Fibroblast of lung (primary cell): Measurements from ENCODE around the gene ZNF808. TPM values are rescaled to one million over a fixed set of nuclear protein-coding genes. Genes with fewer than 3 reads are reported as not detected.
A peak's percentile ranks its signal among the peaks of the same experiment; 100 is the strongest.
"Not testable (repeated sequence)": the region's sequence is repeated elsewhere in the genome, so short reads cannot be mapped to it uniquely, and the experiment has no call there.

Source experiments
- DNase-seq, 2 donors: peaks; one replicate each; pipeline versions ENCODE4 v3.0.0 to v3.0.0-alpha.2; 2010; ENCODE audit warnings: low read depth in 2 of 2
- H2AFZ ChIP-seq: 2 replicates; pipeline ENCODE4 v1.5.1; 2012; ENCODE audit warnings: low read length, control low read depth, inconsistent platforms
- H3K27ac ChIP-seq: 2 replicates; pipeline ENCODE4 v1.5.1; 2011; ENCODE audit warnings: low read length, control low read depth; ENCODE audit not compliant: insufficient read depth
- H3K27me3 ChIP-seq: 2 replicates; pipeline ENCODE4 v1.5.1; 2011; ENCODE audit warnings: mild to moderate bottlenecking, low read length; ENCODE audit not compliant: control insufficient read depth, insufficient read depth
- H3K36me3 ChIP-seq: 2 replicates; pipeline ENCODE4 v1.5.1; 2011; ENCODE audit warnings: low read length; ENCODE audit not compliant: control insufficient read depth, insufficient read depth
- H3K4me1 ChIP-seq: 2 replicates; pipeline ENCODE4 v1.5.1; 2011; ENCODE audit warnings: low read length; ENCODE audit not compliant: control insufficient read depth, insufficient read depth; ENCODE audit errors: extremely low read depth
- H3K4me2 ChIP-seq: 2 replicates; pipeline ENCODE4 v1.5.1; 2011; ENCODE audit warnings: low read length, control low read depth; ENCODE audit not compliant: insufficient read depth; ENCODE audit errors: extremely low read depth
- H3K4me3 ChIP-seq, 4 experiments: fragments of 200-600 bp in 1 of 4; sonication (generic) in 1 of 4; replicated peaks in 1 of 4; 2 replicates each; pipeline ENCODE4 v1.5.1; 2011 to 2016; ENCODE audit warnings: low read length in 4 of 4, low read depth in 3 of 4, mild to moderate bottlenecking in 3 of 4, control low read depth in 2 of 4, inconsistent platforms in 1 of 4, mixed read lengths in 1 of 4; ENCODE audit not compliant: insufficient read depth in 1 of 4; ENCODE audit errors: control extremely low read depth in 1 of 4
- H3K79me2 ChIP-seq: 2 replicates; pipeline ENCODE4 v1.5.1; 2012; ENCODE audit warnings: mild to moderate bottlenecking, low read length, inconsistent platforms; ENCODE audit not compliant: control insufficient read depth, insufficient read depth
- H3K9ac ChIP-seq: 2 replicates; pipeline ENCODE4 v1.5.1; 2011; ENCODE audit warnings: mild to moderate bottlenecking, low read length, control low read depth; ENCODE audit not compliant: insufficient read depth
- H3K9me3 ChIP-seq: 2 replicates; pipeline ENCODE4 v1.5.1; 2012; ENCODE audit warnings: low read depth, low read length; ENCODE audit not compliant: control insufficient read depth, insufficient read depth
- H4K20me1 ChIP-seq: 2 replicates; pipeline ENCODE4 v1.5.1; 2011; ENCODE audit warnings: low read length; ENCODE audit not compliant: control insufficient read depth, insufficient read depth; ENCODE audit errors: extremely low read depth
- EZH2 ChIP-seq: IDR thresholded peaks from 2 replicates; pipeline ENCODE4 v1.5.1; 2012; ENCODE audit warnings: low read length, control low read depth, mild to moderate bottlenecking; ENCODE audit errors: missing control alignments
- polyA plus RNA-seq, 2 donors: library from polyadenylated mRNA; depleted of rRNA in 1 of 2; stranded (reverse) in 1 of 2; unstranded in 1 of 2; fragments of >200 nt; gene quantifications; 2 replicates each; pipeline ENCODE4 v1.2.1, GENCODE V29; 2011 to 2012; ENCODE audit warnings: missing spikeins in 1 of 2
- total RNA-seq: library from RNA; depleted of rRNA; stranded (reverse); fragments of >200 nt; gene quantifications from 2 replicates; pipeline ENCODE4 v1.2.1, GENCODE V29; 2014
- TF ChIP-seq, protein P1 (sequence below), 2 donors: IDR thresholded peaks in 1 of 2; conservative IDR thresholded peaks in 1 of 2; 1 replicate in 1 of 2; 2 replicates in 1 of 2; pipeline ENCODE4 v1.5.1; 2011 to 2012; ENCODE audit warnings: low read length in 2 of 2, control low read depth in 1 of 2, inconsistent platforms in 1 of 2, low read depth in 1 of 2, mild to moderate bottlenecking in 1 of 2

ZNF808 gene
- total and polyA plus RNA-seq, 2 donors (not counting 1 experiment from before 2014, with no cell fraction given): 6.0 to 23.1 TPM

DNA sequence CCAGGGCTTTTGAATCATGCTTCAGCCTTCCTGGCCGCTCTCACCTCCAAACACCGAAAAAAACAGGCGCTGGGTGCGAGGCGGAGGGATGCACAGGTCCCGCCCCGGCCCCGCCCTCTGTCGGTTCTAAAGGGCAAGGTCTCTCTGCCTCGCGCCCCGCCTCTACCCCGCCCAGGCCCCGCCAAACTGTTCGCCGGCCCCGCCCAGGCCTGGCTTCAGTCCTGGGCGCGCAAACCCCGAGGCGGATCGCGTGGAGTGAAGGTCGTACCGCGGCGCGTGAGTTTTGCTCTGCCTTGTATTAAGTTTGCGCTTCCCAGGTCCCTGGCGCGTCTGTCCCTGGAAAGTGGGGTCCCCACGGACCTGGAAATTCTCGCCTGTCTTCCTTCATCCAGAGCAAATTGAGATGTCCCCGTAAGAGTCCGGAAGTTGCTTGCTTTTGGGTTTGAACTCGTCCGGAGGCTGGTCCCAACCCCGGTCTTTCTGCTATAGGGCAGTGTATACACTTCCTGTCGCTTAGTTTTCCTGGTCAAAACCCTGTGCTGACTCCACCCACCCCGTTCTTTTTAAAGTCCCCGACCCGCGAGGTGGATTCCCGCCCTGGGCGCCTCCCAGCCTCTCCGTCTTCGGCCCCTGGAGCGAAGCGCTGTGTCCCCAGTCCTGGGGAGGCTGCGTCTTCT lies 8.4 kb downstream of the ZNF808 start:
- peak overlapping the region; percentile 86 for H2AFZ ChIP-seq
- H3K36me3 ChIP-seq: peaks cover 1% of the 10 kb centered on the region
- peak overlapping the region; percentile 58 for H3K9ac ChIP-seq
- H3K4me2 ChIP-seq: peak overlapping the region; percentile 88
- no peaks in the 10 kb centered on the region for H4K20me1 ChIP-seq
- DNase-seq: peak; percentile 71 to 80
- no peak for TF ChIP-seq EZH2
- TF ChIP-seq, protein P1, sequence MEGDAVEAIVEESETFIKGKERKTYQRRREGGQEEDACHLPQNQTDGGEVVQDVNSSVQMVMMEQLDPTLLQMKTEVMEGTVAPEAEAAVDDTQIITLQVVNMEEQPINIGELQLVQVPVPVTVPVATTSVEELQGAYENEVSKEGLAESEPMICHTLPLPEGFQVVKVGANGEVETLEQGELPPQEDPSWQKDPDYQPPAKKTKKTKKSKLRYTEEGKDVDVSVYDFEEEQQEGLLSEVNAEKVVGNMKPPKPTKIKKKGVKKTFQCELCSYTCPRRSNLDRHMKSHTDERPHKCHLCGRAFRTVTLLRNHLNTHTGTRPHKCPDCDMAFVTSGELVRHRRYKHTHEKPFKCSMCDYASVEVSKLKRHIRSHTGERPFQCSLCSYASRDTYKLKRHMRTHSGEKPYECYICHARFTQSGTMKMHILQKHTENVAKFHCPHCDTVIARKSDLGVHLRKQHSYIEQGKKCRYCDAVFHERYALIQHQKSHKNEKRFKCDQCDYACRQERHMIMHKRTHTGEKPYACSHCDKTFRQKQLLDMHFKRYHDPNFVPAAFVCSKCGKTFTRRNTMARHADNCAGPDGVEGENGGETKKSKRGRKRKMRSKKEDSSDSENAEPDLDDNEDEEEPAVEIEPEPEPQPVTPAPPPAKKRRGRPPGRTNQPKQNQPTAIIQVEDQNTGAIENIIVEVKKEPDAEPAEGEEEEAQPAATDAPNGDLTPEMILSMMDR (conservative IDR thresholded peaks at IDR 0.05 in 1 of 2, IDR thresholded peaks at IDR 0.05 in 1 of 2; ENCODE audit: low read depth in 1 of 2, low read length in 2 of 2): peak in 1 of 2 donors; percentile 7
- no peaks in the 10 kb centered on the region for H3K27me3 ChIP-seq
- H3K9me3 ChIP-seq: no peaks in the 10 kb centered on the region
- H3K27ac ChIP-seq: peak overlapping the region; percentile 68
- H3K4me1 ChIP-seq: no peaks in the 10 kb centered on the region
- no peaks in the 10 kb centered on the region for H3K79me2 ChIP-seq
- H3K4me3 ChIP-seq: peak overlapping the region; percentile 67 to 76 (median 70)

DNA sequence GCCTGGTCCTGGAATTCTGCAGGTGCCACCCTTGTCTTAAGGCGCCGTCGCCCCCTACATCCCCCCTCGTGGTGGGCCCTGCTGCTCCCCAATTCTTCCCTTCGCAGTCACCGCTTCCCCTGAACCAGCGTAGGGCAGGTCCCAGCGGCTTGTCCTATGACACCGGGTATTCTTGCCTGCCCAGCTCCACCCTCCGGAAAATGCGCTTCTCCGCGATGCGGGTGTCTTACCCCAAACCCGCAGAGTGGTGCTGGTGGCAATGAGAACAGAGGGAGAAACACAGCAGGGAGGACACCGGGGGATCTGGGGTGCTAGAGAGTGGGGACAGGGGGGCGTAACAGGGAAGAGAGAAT lies 9.0 kb downstream of the ZNF808 start:
- TF ChIP-seq, protein P1 (conservative IDR thresholded peaks at IDR 0.05 in 1 of 2, IDR thresholded peaks at IDR 0.05 in 1 of 2; ENCODE audit: low read depth in 1 of 2, low read length in 2 of 2): no peak
- TF ChIP-seq EZH2: no peak
- peak overlapping the region; percentile 86 for H2AFZ ChIP-seq
- H3K9ac ChIP-seq: no peak overlapping the region
- peak overlapping the region; percentile 56 to 76 (median 68) for H3K4me3 ChIP-seq
- peaks cover 1% of the 10 kb centered on the region for H3K36me3 ChIP-seq
- H3K4me2 ChIP-seq: peak overlapping the region; percentile 88
- no peaks in the 10 kb centered on the region for H3K4me1 ChIP-seq
- no peaks in the 10 kb centered on the region for H3K27me3 ChIP-seq
- no peaks in the 10 kb centered on the region for H4K20me1 ChIP-seq
- peak in 1 of 2 donors; percentile 6 for DNase-seq
- H3K27ac ChIP-seq: peak overlapping the region; percentile 68
- no peaks in the 10 kb centered on the region for H3K79me2 ChIP-seq
- H3K9me3 ChIP-seq: no peaks in the 10 kb centered on the region

DNA sequence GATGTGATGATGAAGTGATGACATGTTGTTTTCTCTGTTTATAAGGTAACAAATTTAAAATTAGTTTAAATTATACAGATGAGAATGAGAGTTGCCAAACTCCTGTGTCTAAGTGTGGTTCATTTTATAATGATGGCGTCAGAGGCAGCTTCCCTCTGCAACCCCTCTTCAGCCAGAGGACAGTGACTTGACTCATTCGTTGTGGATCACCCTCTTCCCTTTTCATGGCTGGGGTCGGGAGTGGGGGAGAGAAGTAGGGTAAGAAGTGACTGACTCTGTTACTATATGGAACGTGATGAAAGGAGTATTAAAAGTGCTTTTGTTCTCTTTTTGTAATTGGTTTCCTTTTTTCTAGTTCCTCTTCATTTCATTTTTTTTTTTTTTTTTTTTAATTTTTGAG lies 11.3 kb downstream of the ZNF808 start:
- H3K4me1 ChIP-seq, H3K9me3 ChIP-seq, H3K9ac ChIP-seq, H3K27me3 ChIP-seq, H3K4me3 ChIP-seq, H4K20me1 ChIP-seq, H3K79me2 ChIP-seq, H2AFZ ChIP-seq, H3K27ac ChIP-seq, H3K36me3 ChIP-seq, DNase-seq, H3K4me2 ChIP-seq: not testable (repeated sequence)

DNA sequence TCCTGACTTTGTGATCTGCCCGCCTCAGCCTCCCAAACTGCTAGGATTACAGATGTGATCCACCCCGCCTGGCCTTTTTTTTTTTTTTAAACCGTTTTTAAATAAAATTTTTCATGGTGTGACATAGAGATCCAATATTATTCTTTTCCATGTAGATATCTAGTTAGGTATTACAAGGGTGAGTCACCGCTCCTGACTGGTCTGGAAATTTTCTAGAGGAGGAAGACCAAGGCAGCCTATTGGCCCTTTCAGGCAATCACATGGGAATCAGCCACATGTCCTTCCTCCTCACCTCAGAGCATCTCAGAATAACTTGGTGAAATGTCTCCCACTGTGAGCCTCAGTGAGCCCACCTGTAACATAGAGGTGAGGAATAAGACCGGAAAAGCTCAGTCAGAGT lies 13.7 kb downstream of the ZNF808 start:
- not testable (repeated sequence) for H3K4me2 ChIP-seq, H2AFZ ChIP-seq, H3K9me3 ChIP-seq, H3K4me1 ChIP-seq, H3K4me3 ChIP-seq, H3K36me3 ChIP-seq, H3K27ac ChIP-seq, H3K9ac ChIP-seq, H4K20me1 ChIP-seq, H3K79me2 ChIP-seq, H3K27me3 ChIP-seq
- DNase-seq: peak in 1 of 2 donors; percentile 2
